IMR-90 (cell line): Measurements from ENCODE around the gene KRI1. TPM values are rescaled to one million over a fixed set of nuclear protein-coding genes. Genes with fewer than 3 reads are reported as not detected.

Source experiments
- ATAC-seq: fragments of 200-7000 bp; cut with Tn5 transposase; 2 replicates; pipeline ENCODE4 v1.9.1; 2020; ENCODE audit warnings: low read depth, mild to moderate bottlenecking, moderate library complexity
- BruUV-seq: library from RNA; stranded (reverse); fragments of 400-500 nt; replicated peaks from 2 replicates; lab custom pipeline; 2021; lab: Mats Ljungman, UMichigan
- CTCF ChIA-PET: fragments of 300-600 bp; formaldehyde crosslinking; extraction: SDS; loops from one replicate; lab custom pipeline; 2021; ENCODE audit warnings: antibody characterized with exemption; lab: Yijun Ruan, JAX
- POLR2A ChIA-PET: fragments of 300-600 bp; sonication (Branson Sonifier 250); formaldehyde crosslinking; loops from one replicate; lab custom pipeline; 2022; ENCODE audit warnings: antibody characterized with exemption; ENCODE audit not compliant: unreplicated experiment; lab: Charles Lee
- DNase-seq: peaks from one replicate; pipeline ENCODE4 v3.0.0; 2013
- H2AFZ ChIP-seq: replicated peaks from 2 replicates; pipeline ENCODE3; 2013; ENCODE audit warnings: low read length, mild to moderate bottlenecking; ENCODE audit not compliant: poor library complexity
- H2AK5ac ChIP-seq: 2 replicates; pipeline ENCODE4 v1.6.1; 2013; ENCODE audit warnings: low read depth, low read length, inconsistent platforms
- H2AK9ac ChIP-seq: replicated peaks from 2 replicates; pipeline ENCODE3; 2013; ENCODE audit warnings: mild to moderate bottlenecking, low read depth, low read length, moderate library complexity; ENCODE audit not compliant: poor library complexity
- H2BK120ac ChIP-seq: 2 replicates; pipeline ENCODE4 v1.6.1; 2013; ENCODE audit warnings: low read depth, low read length, inconsistent platforms
- H2BK15ac ChIP-seq: 3 replicates; pipeline ENCODE4 v1.6.1; 2013; ENCODE audit warnings: low read depth, low read length, inconsistent platforms
- H2BK20ac ChIP-seq: 2 replicates; pipeline ENCODE4 v1.6.1; 2013; ENCODE audit warnings: low read depth, mild to moderate bottlenecking, inconsistent platforms, low read length, moderate library complexity
- H2BK5ac ChIP-seq: 2 replicates; pipeline ENCODE4 v1.6.1; 2013; ENCODE audit warnings: mild to moderate bottlenecking, low read depth, low read length, inconsistent platforms; ENCODE audit not compliant: poor library complexity, severe bottlenecking
- H3K14ac ChIP-seq: replicated peaks from 2 replicates; pipeline ENCODE4 v1.6.1; 2013; ENCODE audit warnings: low read depth, low read length, inconsistent platforms
- H3K18ac ChIP-seq: 2 replicates; pipeline ENCODE4 v1.6.1; 2013; ENCODE audit warnings: low read depth, low read length, control low read depth
- H3K23ac ChIP-seq: 2 replicates; pipeline ENCODE4 v1.6.1; 2013; ENCODE audit warnings: low read depth, low read length, inconsistent platforms
- H3K27ac ChIP-seq: 2 replicates; pipeline ENCODE4 v1.5.1; 2013; ENCODE audit warnings: mild to moderate bottlenecking, control low read depth, low read length; ENCODE audit not compliant: insufficient read depth
- H3K27me3 ChIP-seq: 2 replicates; pipeline ENCODE4 v1.6.1; 2013; ENCODE audit warnings: low read length; ENCODE audit not compliant: control insufficient read depth, insufficient read depth
- H3K36me3 ChIP-seq: 2 replicates; pipeline ENCODE4 v1.6.1; 2013; ENCODE audit warnings: low read length, mixed read lengths; ENCODE audit not compliant: control insufficient read depth, insufficient read depth
- H3K4ac ChIP-seq: 2 replicates; pipeline ENCODE4 v1.6.1; 2013; ENCODE audit warnings: low read depth, low read length, inconsistent platforms
- H3K4me1 ChIP-seq: 2 replicates; pipeline ENCODE4 v1.6.1; 2013; ENCODE audit warnings: low read length, mixed read lengths; ENCODE audit not compliant: control insufficient read depth, insufficient read depth
- H3K4me2 ChIP-seq: 2 replicates; pipeline ENCODE4 v1.6.1; 2013; ENCODE audit warnings: low read depth, mild to moderate bottlenecking, control low read depth, low read length, moderate library complexity
- H3K4me3 ChIP-seq: 2 replicates; pipeline ENCODE4 v1.5.1; 2013; ENCODE audit warnings: low read depth, mild to moderate bottlenecking, control low read depth, low read length, moderate library complexity; ENCODE audit not compliant: insufficient read depth
- H3K56ac ChIP-seq: 2 replicates; pipeline ENCODE4 v1.6.1; 2013; ENCODE audit warnings: low read length, inconsistent platforms; ENCODE audit not compliant: insufficient read depth; ENCODE audit errors: extremely low read depth
- H3K79me1 ChIP-seq, 2 experiments: 2 replicates each; pipeline ENCODE4 v1.6.1; 2013; ENCODE audit warnings: low read length in 2 of 2, inconsistent platforms in 1 of 2, low read depth in 1 of 2
- H3K9ac ChIP-seq: 2 replicates; pipeline ENCODE4 v1.6.1; 2013; ENCODE audit warnings: low read depth, low read length, control low read depth
- H3K9me1 ChIP-seq: 2 replicates; pipeline ENCODE4 v1.6.1; 2013; ENCODE audit warnings: low read length, inconsistent platforms; ENCODE audit not compliant: insufficient read depth
- H3K9me3 ChIP-seq: 2 replicates; pipeline ENCODE4 v1.6.1; 2013; ENCODE audit warnings: low read length; ENCODE audit not compliant: control insufficient read depth, insufficient read depth
- H4K20me1 ChIP-seq: 2 replicates; pipeline ENCODE4 v1.6.1; 2013; ENCODE audit warnings: low read length, inconsistent platforms; ENCODE audit not compliant: insufficient read depth
- H4K5ac ChIP-seq: 2 replicates; pipeline ENCODE4 v1.6.1; 2013; ENCODE audit warnings: mild to moderate bottlenecking, low read depth, low read length, control low read depth
- H4K8ac ChIP-seq, 2 experiments: 2 replicates each; pipeline ENCODE4 v1.6.1; 2013; ENCODE audit warnings: low read depth in 2 of 2, low read length in 2 of 2, control low read depth in 1 of 2, inconsistent platforms in 1 of 2
- H4K91ac ChIP-seq: 2 replicates; pipeline ENCODE4 v1.6.1; 2013; ENCODE audit warnings: low read depth, low read length, inconsistent platforms; ENCODE audit not compliant: insufficient read depth
- MAFK ChIP-seq: IDR thresholded peaks from 2 replicates; pipeline ENCODE4 v1.6.1; 2012; ENCODE audit warnings: low read depth, low read length, improper control_type of control experiment
- NFE2L2 ChIP-seq: fragments of 150-350 bp; IDR thresholded peaks from 2 replicates; pipeline ENCODE4 v1.6.1; 2016; ENCODE audit warnings: low read depth, mild to moderate bottlenecking, low read length
- WGBS, 2 experiments: methylation state at CpG; one replicate each; pipeline versions ENCODE4 v1.1.5 to v1.1.7; 2013; ENCODE audit warnings: missing lambda C conversion rate in 2 of 2; ENCODE audit not compliant: insufficient read length in 1 of 2; ENCODE audit errors: extremely low coverage in 2 of 2; 5-methylcytosine and 5-hydroxymethylcytosine counted together
- dilution Hi-C: fragments of 300-500 bp; cut with HindIII; formaldehyde crosslinking; loops from one replicate; pipeline ENCODE4 v1.14.3; 2018; ENCODE audit warnings: low sequenced_read_pairs; ENCODE audit not compliant: unreplicated experiment
- in situ Hi-C: fragments of 300-500 bp; cut with MboI; formaldehyde crosslinking; loops from 3 replicates; pipeline ENCODE4 v1.14.3; 2019; ENCODE audit warnings: low sequenced_read_pairs, inconsistent platforms, mixed read lengths
- intact Hi-C: fragments of 100-400 bp; cut with micrococcal nuclease; formaldehyde crosslinking; loops from 2 replicates; pipeline ENCODE4 v1.10.0; 2022
- polyA plus RNA-seq, 3 experiments: library from polyadenylated mRNA; depleted of rRNA; stranded (reverse); fragments of >200 nt; gene quantifications; 2 replicates each; pipeline ENCODE4 v1.2.3, GENCODE V29; 2012; ENCODE audit warnings: low replicate concordance in 1 of 3
- total RNA-seq: library from RNA; depleted of rRNA; stranded (reverse); fragments of >200 nt; gene quantifications from 2 replicates; pipeline ENCODE4 v1.2.3, GENCODE V29; 2012

Gene KRI1
- total and polyA plus RNA-seq, 2 of the 4 experiments (the other 2 are of a cell fraction): 5.7 to 13.3 TPM

- CTCF ChIA-PET: no interaction called here
Measured at GRCh38 chr19:10587839-10588150, 22.0 kb upstream of the KRI1 start.

More at GRCh38 chr19:10587839-10588150, 22.0 kb upstream of the KRI1 start:
- dilution Hi-C loops: no loop called here
- Histone ChIP-seq H3K27me3 (peaks cover 19% of the 10 kb centered on the region), H2AFZ (no peak overlapping the region), H3K4me3 (no peak overlapping the region), H2BK120ac (no peak overlapping the region), H3K27ac (no peak overlapping the region), H3K4ac (no peak overlapping the region), H3K18ac (no peak overlapping the region), H3K23ac (no peak overlapping the region), H4K8ac (no peak overlapping the region), H3K4me2 (no peak overlapping the region), H4K5ac (no peak overlapping the region), H4K20me1 (no peaks in the 10 kb centered on the region), H2BK15ac (no peak overlapping the region), H3K9ac (no peak overlapping the region), H2AK5ac (no peak overlapping the region), H2BK5ac (no peak overlapping the region), H3K56ac (no peak overlapping the region), H3K9me3 (peaks cover 3% of the 10 kb centered on the region; the same call in 1 of the 2 replicates), H3K4me1 (no peaks in the 10 kb centered on the region), H3K14ac (no peak overlapping the region), H4K91ac (no peak overlapping the region), H2AK9ac (no peak overlapping the region), H3K9me1 (no peaks in the 10 kb centered on the region; the same call in 1 of the 2 replicates), H3K36me3 (no peaks in the 10 kb centered on the region), H2BK20ac (no peak overlapping the region), H3K79me1 (no peaks in the 10 kb centered on the region)
- in situ Hi-C loops: no loop called here
- POLR2A ChIA-PET: no interaction called here
- ATAC-seq (no peak), DNase-seq (no peak)
- TF ChIP-seq MAFK: no peak
- TF ChIP-seq NFE2L2: no peak
- 86 to 100% methylated on average over 1 of the region's 2 CpGs for WGBS, 2 experiments
- intact Hi-C loops: no loop called here
- no TSS peak for BruUV-seq
